Bronchial epithelial cell (primary cell): Measurements from ENCODE around the gene KNOP1. TPM values are rescaled to one million over a fixed set of nuclear protein-coding genes. Genes with fewer than 3 reads are reported as not detected.

ENCODE experiments used
- DNase-seq: peaks from one replicate; pipeline ENCODE4 v3.0.0-alpha.2; 2010; ENCODE audit warnings: low read depth
- FAIRE-seq: peaks from 2 replicates; lab custom pipeline; 2011; peaks lifted over from hg19 to GRCh38; lab: Jason Lieb, UNC
- H3K27me3 ChIP-seq: 2 replicates; pipeline ENCODE4 v1.5.1; 2011; ENCODE audit warnings: low read length; ENCODE audit not compliant: control insufficient read depth, insufficient read depth
- H3K36me3 ChIP-seq: 2 replicates; pipeline ENCODE4 v1.5.1; 2011; ENCODE audit warnings: low read length; ENCODE audit not compliant: control insufficient read depth, insufficient read depth
- H3K4me3 ChIP-seq: 2 replicates; pipeline ENCODE4 v1.5.1; 2011; ENCODE audit warnings: mild to moderate bottlenecking, low read depth, low read length, control low read depth
- CTCF ChIP-seq: IDR thresholded peaks from 2 replicates; pipeline ENCODE4 v1.5.1; 2011; ENCODE audit warnings: mild to moderate bottlenecking, moderate library complexity, low read length, control low read depth, inconsistent platforms; ENCODE audit not compliant: insufficient read depth, severe bottlenecking
- total RNA-seq: library from RNA; depleted of rRNA; stranded (reverse); fragments of >200 nt; gene quantifications from 2 replicates; pipeline ENCODE4 v1.2.1, GENCODE V29; 2014

Gene KNOP1
- total RNA-seq, 1 donor from 2014 or later = 15.0 TPM

- Histone ChIP-seq H3K27me3 (no peaks in the 10 kb centered on the region), H3K4me3 (no peak overlapping the region), H3K36me3 (peaks cover 31% of the 10 kb centered on the region)
- no peak for FAIRE-seq
- TF ChIP-seq CTCF = no peak
- no peak for DNase-seq
These were observed 6.4 kb downstream of the KNOP1 start for GRCh38 chr16:19711643-19712042.

GRCh38 chr16:19710991-19711545 lies 7.0 kb downstream of the KNOP1 start:
- peaks cover 31% of the 10 kb centered on the region for H3K36me3 ChIP-seq
- FAIRE-seq = no peak
- no peak for TF ChIP-seq CTCF

DNA sequence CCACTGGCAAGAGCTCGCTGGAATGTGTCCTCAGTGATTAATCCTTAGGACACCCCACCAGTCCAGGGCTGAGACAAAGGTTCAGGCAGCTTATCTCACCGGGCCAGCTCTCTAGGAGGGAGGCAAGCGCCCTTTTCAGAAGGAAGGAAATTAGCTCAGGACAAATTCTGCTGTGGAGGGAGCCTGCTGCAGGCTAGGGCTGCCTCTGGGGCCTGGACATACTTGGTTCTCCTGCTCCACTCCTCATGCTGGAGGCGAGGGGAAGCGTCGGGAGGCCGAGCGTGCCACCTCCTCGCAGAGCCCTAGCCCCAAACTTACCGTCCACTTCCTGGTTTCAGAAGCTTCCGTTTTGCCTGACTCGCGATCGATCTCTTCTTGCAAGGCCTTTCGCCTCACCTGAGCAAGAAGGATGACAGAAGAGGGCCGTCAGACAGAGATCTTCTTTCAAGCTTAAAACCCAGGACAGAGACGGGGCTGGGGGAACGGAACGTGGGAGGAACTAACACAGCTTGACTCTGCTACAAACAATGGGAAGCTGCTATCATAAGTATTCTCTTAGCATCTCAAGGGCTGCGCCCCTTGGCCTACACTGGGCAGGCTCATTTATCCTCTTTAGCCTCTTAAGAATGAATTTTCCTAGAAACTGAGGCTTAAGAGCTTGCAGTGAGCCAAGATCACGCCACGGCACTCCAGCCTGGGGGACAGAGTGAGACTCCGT lies 7.7 kb downstream of the KNOP1 start:
- H3K4me3 ChIP-seq = no peak overlapping the region
- FAIRE-seq = no peak
- H3K27me3 ChIP-seq = no peaks in the 10 kb centered on the region
- H3K36me3 ChIP-seq = peaks cover 31% of the 10 kb centered on the region
- no peak for TF ChIP-seq CTCF
- no peak for DNase-seq

More at GRCh38 chr16:19710991-19711545, 7.0 kb downstream of the KNOP1 start:
- H3K4me3 ChIP-seq = no peak overlapping the region
- no peaks in the 10 kb centered on the region for H3K27me3 ChIP-seq
- no peak for DNase-seq

DNA sequence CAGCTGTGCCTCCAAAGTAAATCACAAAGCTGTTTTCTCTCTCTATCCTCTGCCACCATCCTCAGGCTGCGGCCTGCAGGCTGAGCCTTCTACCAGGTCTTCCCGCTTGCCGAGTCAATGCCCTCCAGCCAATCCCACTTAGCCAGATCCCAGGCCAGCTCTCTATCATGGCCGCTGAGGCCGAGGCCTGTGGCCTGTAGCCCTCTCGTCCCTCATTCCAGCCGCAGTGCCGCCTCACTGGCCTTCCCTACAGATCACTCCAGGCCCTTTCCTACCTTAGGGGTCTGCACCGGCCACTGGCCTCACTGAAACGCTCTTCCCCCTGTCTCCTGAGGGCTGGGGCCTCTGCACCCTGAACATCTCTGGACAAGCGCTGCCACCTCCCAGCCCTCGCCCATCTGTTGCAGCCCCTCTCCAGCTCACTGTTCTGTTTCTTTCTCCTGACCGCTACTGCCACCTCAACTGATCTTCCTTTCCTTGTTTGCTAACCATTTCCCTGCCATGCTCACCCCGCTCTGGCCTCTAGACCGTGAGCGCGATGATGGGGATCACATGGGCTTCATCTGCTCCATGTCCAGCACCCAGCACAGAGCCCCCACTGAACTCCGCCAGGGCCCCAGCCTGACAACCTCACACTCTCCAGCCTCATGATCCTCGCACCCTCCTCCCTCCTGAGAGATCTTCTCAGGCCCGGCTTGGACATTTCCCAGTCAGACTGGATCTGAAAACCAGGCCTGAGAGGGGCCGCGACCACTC lies 8.5 kb downstream of the KNOP1 start:
- FAIRE-seq = no peak
- no peaks in the 10 kb centered on the region for H3K27me3 ChIP-seq
- H3K4me3 ChIP-seq = no peak overlapping the region
- TF ChIP-seq CTCF = no peak
- no peak for DNase-seq
- H3K36me3 ChIP-seq = peaks cover 31% of the 10 kb centered on the region

- FAIRE-seq = no peak
- TF ChIP-seq CTCF = no peak
- no peak for DNase-seq
- Histone ChIP-seq H3K27me3 (no peaks in the 10 kb centered on the region), H3K4me3 (no peak overlapping the region), H3K36me3 (peaks cover 25% of the 10 kb centered on the region)
These were observed 9.5 kb downstream of the KNOP1 start for GRCh38 chr16:19708296-19709205.
